Measurements from ENCODE around the gene ASS1.

DNA sequence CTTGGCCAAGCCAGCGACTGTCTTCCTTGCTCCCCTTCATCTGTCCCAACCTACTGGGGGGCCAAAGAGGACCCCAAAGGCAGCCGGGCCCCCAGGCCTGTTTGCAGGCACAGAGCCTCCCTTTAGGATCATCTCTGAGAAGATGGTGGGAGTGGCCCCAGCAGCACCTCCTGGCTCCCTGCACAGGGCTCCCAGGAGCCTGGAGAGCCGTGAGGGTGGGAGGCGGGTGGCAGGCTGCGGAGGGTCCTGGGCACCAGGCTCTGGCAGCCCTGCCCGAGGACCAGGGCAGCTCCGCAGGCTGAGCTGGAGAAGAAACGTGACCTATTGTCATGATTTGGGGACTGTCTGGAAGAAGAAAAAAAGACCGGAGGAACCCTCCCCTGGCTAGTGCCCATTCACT, 33.4 kb downstream of the ASS1 start:
- TF ChIP-seq CTCF (conservative IDR thresholded peaks at IDR 0.05) (no peak), EZH2 (IDR thresholded peaks at IDR 0.05; ENCODE audit: low read depth) (no peak)

All from PC-9 (cell line).